ENCODE results near the gene SURF4.
A peak's percentile ranks its signal among the peaks of the same experiment; 100 is the strongest.
"Not testable (repeated sequence)": the region's sequence is repeated elsewhere in the genome, so short reads cannot be mapped to it uniquely, and the experiment has no call there.

SURF4 gene

DNA sequence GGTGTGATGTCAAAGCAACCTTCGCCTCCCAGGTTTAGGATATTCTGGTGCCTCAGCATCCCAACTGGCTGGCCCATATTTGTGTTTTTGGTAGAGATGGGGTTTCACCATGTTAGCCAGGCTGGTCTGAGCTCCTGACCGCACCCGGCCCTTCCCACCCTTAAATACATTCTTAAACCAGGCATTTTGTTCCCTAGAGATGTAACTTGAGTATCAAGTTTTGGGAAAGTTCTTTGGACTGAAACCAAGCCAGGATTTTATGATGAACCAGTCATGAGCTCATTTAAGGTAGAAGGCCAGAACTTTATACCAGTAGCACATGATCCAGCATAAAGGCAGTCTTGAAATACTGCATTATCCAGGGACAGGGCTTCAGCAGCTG lies 24.3 kb downstream of the SURF4 start:
- DNase-seq: no peak

DNA sequence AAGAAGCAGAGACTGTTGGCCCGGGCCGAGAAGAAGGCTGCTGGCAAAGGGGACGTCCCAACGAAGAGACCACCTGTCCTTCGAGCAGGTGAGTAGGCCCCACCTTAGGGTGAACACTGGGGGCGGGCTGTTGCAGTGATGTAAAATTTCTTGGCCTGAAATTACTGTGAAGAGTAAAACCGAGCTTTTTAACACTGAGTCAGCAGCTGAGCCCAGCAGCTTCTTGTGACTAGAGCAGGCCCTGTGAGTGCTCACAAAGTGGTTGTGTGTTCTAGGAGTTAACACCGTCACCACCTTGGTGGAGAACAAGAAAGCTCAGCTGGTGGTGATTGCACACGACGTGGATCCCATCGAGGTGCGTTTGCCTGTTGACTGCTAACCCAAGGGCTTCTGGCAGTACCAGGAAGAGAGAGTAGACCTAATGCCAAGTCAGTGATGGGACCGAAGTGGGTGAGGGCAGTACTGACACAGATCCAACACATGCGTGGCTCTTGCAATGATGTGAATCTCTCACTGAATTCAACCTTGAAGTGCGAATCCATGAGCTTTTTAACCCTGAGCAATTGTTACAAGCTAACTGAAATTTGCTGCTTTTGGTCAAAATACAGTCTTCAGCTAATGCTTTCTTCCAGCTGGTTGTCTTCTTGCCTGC lies 25.8 kb downstream of the SURF4 start:
- DNase-seq: peak; percentile 56

DNA sequence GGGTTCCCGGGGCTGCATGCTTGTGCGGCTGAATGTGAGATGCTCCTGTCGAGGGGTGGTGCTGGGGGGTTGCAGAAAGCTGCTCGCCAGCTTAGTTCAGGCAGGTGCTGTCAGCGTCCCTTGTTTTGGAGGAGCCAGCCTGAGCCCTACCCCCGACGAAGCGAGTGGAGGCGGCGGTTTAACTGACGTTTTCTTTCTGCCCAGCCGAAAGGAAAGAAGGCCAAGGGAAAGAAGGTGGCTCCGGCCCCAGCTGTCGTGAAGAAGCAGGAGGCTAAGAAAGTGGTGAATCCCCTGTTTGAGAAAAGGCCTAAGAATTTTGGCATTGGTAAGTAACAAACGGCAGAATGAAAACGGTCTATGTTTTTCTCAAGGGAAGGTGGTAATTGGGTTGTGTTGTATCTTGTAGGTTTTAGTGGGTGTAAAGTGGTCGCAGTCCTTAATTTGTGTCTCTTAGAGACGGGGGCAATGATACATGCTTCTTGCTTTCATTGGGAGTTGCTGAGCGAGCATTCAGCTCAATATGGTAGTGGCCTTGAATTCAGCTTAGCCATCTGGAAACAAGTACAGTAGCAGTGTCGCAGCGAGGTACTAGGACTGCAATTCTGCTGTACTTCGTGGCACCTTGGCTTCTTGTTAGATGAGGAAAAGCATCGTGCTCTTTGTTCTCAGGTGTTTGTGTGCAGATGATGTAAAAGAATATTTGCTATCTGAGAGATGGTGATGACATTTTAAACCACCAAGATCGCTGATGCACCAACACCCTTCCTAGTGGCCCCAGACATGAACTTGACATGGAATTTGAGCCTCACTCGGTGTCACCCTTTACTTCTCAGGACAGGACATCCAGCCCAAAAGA lies 26.9 kb downstream of the SURF4 start:
- no peak for DNase-seq

DNA sequence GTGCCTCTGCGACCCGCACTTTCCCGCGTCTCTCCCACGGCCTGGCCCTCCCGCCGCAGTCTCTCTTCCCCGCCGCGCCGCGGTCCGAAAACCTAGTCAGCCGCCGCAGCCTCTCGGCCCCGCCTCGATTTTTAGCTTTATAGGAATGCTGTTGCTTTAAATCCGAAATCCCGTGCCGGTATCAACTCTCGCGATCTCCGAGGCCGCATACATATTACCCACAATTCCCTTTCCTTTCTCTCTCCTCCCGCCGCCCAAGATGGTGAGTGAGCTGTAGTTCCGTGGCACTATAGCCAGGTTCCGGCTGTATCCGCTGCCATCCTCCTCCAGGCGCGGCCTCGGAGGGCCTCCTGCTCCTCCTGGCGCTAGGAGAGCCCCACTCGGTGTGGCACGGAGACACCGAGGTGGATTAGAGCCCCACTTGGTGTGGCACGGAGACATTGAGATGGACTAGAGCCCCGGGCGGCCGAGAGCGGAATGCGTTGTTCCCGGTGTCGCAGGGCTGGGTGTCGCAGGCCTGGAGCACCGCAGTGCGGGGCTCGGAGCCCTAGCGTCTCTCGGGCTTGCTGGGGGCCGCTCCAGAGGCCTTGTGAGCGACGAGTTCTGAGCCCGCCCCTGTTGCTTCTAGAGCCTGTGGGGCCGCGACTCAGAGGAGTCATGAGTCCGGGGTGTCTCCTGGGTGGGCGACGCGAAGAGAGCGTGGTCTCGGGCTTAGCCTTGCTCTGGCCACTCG lies 27.7 kb downstream of the SURF4 start, which contains the start of the genes MED22 and RPL7A:
Gene MED22, minus strand, starts transcription at position 147 of the 733 bp plus-strand sequence. CDS start 1,469 bp downstream, outside the sequence.
Gene RPL7A, plus strand, starts transcription at position 234 of the 733 bp plus-strand sequence. Its CDS starts 26 bp downstream, at position 260.
- peak; percentile 94 for DNase-seq

DNA sequence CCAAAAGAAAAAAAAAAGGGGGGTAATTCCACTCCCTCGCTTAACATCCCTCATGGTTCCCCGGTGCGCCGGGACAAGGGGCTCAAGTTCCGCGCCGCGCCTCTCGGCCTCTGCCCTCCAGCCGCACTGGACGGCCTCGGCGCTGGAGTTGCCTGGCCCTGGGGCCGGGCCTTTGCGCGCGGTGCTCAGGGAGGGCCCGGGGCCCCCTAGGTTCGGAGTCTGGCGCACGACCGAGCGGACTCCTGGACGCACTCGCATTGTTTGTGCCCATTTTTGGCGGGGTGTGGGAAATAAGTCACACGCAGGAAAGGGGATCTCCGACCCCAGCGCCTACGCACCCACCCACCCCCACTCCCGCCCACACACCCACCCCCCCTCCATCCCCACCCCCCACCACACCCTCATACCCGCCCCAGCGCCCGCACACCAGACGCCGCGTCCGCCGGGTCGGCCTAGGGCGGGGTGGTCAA lies 28.3 kb downstream of the SURF4 start:
- DNase-seq: no peak

DNA sequence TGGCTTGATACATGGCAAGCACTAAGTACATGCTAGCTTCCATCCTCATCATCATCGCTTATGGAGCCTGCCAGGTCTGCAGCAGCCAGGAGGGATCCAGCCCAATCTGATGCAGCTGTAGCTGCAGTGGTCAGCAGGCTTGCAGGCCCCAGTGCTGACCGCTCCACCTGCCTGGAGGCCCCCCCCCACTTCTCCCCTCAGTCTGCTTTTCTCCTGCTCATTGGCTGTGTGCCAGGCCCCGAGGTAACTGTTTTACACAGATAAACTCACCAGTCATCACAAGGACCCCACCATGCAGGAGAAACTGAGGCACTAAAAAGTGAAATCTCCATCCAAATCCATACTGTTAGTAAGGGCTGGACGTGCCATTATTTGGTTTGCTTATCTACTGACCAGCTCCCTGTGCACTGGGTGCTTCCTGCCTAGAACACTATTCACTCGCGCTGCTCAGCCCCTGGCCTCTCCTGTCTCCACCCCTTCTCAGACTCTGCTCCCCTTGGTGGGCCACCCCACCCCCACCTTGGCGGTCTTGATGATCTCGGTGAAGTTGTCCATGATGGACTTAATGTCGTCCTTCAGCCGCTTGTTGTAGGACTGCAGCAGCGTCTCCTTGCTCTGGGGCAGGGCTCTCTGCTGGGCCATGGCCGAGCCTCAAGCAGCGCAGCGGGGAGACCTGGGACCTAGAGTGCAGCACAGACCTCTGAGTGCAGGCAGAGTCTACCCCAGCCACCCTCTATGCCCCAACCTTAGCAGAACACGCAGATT lies 29.7 kb downstream of the SURF4 start:
- no peak for DNase-seq

DNA sequence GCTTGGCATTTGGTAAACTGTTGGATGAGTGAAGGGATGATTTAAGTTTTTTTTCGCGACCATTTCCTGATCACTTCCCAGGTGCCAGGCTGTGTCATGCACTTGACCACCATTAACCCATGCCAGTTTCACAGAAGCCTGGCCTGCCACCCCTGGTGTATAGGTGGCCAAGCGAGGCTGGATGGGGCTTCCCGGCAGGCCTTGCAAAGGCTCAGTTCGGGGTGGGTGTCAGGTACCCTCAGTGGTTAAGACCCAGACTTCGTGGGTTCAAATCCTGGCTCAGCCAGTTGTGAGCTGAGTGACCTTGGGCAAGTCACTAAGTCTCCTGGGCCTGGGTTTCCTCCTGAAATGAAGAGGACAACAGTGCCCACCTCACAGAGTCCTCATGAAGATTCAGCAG lies 30.3 kb downstream of the SURF4 start:
- DNase-seq: no peak

DNA sequence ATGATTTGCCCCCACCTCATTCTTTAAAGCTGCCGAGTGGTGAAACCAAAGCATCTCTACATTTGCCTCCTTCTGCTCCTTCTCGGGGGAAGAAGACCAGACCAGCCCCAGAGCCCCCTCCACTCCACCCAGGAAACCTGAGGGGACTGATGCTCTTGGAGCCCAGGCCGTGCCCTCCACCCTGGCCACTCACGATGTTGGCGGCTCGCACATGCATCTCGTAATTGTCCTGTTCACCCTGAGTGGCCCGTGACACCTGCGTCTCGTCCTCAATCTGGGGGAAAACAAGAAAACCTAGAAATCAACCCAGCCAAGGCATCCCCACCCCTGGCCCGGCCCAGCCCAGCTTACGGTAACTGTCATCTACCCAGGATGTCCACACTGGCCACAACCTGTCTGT lies 30.9 kb downstream of the SURF4 start:
- DNase-seq: no peak

DNA sequence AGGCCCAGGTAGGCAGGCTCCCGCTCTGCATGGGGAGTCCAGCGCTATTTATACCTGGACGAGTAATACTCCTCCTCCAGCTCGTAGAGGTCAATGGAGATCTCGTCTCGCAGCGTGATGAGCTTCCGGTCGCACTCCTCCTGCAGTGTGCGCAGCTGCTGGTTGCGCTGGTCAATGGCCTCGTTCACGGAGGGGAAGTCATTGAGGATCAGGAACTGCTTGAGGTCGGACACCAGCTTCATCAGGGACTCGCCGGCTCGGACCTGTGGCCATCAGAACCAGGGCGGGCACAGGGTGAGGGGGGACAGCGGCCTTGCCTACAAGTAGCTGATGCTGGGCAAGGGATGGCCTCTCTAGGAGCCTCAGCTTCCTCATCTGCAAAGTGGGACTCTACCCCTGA lies 31.8 kb downstream of the SURF4 start:
- DNase-seq: no peak

DNA sequence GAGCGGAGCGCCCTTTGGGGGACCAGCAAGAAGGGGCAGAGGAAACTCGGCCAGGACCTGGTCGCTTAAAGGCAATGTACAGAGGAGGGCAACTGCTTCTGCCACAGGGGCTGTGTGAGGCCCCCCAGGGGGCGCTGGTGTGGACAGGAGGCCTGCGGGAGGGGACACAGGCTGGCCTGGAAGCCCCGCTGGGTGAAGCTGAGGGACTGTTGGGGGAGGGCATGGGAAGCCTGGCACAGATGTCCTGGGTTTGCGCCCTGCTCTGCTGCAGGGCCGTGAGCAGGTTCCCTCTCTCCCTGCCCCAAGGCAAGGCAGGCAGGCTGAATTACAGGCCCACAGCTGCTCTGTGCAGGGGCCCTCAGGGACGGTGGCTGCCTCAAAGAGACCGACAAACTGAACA lies 33.3 kb downstream of the SURF4 start:
- DNase-seq: no peak

DNA sequence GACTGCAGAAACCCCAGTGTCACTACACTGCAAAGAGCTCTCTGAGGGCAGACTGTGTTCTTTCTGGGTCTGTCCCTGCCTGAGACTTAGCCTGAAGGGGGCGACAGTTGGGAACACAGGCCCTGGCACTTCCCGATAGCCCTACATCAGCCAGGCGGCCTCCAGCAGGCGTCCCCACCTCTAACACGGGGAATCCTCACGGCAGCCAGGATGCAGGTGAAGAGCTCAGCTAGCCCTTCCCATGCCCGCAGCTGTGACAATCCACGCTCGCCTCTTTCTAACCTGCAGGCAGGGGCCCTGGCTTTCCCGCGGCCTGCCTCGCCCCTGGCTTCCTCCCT lies 33.8 kb downstream of the SURF4 start:
- no peak for DNase-seq

DNA sequence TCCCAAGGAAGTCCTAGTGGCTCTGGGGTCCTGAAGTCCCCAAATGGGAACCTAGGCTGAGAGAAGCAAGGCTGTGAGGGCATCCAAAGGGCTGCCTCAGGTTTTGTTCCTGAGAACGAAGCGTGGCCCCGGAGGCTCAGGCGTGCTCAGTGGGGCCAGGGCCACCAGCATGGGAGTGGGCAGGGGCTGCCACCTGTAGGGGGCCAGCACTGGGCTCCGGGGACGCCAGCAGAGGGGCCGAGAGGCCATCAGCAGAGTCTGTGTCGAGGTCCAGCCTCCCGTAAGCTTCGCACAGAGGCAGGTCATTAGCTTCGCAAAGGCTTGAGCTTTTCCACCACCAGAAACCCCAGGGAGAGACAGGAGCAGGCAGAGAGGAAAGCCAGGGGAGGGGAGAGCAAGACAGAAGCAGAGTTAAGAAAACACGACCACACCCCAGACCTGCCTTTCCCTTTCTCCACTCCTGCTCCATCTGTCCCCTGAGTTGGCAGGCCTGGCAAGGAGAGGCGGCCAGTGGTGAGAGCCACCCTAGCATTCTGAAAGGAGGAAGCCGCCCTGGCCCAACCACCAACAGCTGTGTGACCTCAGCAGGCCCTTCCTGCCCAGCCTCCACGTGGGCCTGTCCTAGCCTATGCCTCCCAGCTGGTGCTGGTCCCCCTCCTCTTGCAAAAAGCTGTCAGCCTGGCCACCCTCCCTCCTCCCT lies 34.3 kb downstream of the SURF4 start:
- no peak for DNase-seq

DNA sequence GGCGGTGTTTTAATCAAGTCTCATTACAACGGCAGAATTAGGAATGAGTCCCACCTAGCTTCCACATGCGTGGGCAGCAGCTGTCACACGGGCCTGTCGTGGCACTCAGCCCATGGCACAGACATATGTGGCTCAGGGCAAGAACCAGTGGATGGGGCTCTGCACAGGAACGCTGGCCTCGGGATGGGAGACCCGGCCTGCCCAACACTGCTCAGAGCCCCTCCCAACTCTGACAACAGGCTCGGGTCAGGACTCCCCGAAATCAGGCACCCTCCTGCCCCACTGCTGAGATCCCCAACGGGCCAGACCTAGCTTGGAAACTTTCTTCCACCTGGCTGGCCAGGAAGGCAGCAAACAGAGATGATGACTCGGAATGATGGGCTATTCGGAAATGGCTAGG lies 34.9 kb downstream of the SURF4 start:
- no peak for DNase-seq

DNA sequence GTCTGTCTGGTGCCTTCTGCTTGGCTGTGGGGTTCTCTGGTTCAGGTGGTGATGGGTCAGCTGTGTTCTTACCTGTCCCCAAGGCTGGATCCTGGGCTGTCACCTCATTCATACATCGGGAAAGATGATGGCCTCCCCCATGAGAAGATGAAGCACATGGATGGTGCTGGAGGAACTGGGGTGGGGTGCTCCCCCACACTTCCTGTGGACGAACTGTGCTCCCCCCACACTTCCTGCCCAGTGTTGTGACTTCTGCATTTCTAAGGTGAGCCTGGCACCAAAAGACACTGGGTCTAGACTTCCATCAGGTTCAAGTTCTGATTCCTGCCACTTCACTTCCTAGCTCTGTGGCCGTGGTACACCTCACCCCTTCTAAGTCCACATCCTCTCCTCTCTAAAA lies 35.6 kb downstream of the SURF4 start:
- DNase-seq: no peak

DNA sequence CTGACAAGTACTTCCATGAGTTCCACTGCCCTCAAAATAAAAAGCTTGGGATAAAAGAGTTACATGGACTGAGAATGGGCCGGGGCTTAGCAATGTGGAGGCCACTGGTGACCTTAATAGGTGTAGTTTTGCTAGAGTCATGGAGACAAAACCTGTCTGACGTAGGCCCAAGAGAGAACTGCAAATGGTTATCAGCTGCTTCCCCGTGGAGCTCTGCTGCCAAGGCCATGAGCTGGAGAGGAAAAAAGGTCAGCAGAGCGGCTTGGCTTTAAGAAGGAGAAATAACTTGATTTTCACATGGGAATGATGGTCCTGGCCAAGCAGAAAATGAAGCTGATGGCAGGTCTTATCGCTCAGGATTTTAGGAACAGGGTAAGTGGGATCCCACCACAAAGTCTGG lies 36.2 kb downstream of the SURF4 start:
- DNase-seq: no peak

DNA sequence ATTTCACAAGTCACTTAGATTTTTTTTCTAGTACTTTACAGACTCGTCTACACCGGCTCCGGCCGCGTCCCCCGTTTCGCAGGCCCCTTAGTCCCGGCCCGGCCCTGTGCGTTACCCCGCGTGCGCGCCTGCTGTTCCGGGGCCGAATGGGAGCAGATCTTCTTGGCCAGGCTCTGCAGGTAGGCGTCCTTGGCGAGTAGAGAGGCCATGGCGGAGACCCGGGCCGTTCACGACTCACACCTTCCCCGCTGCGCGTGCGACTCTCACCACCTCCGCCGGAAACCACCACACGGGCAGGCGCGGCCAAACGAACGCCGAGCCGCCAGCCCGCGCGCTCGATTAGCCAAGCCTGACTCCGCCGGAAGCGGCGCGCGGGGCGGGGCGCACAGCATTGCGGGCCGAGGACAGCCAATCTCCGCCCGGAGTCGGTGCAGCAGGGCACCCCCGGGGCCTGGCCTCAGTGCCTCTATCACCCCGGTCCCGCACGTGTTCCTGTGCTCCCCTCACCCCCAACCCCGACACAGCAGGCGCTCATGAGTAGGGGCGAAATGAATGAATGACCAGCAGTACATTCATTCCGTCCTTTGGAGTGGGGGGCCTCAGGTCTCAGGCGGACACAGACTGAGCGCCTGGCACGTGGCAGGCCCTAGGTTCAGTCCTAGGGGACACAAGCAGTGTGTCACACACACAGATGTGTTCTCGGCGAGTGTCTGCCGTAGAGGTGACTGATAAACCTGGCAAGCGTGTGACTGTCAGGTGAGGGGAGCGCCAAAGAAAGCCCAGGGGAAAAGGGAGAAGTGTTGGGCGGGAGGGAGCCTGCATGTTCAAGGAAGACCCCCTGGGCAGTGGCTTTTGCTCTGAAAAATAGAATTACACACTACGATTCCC lies 39.7 kb downstream of the SURF4 start, which contains the start of gene SURF6:
Gene SURF6, minus strand, starts transcription at position 265 of the 888 bp plus-strand sequence. Its CDS starts 56 bp downstream, at position 209.
- peak; percentile 94 for DNase-seq

DNA sequence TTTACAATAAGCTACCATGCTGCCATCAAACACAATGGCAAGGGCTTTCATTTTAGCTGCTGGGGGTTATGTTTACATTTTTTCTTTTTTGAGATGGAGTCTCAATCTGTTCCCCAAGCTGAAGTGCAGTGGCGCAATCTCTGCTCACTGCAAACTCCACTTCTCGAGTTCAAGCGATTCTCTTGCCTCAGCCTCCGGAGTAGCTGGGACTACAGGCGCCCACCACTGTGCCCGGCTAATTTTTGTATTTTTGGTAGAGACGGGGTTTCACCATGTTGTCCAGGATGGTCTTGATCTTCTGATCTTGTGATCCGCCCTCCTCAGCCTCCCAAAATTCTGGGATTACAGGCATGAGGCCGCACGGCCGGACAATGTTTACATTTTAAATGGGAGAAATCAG lies 41.0 kb downstream of the SURF4 start:
- DNase-seq: not testable (repeated sequence)

DNA sequence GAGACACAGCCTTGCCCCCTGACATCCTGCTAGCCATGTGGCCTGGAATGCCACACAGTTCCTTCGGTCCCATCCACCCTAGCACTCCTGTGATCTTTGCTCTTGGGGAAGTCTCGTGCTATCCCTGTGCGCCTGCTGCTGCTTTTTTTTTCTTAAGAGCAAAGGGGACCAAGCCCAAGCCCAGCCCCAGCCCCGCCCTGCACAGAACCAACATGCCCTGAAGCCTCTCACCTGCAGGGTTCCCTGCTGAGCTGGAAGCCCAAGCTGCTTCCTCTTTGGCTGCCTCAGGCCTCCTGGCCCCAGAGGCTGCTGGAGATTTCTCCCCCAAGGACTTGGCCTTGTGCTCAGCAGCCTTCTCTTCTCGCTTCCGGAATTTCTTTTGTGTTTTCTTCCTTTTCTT lies 41.7 kb downstream of the SURF4 start:
- no peak for DNase-seq

DNA sequence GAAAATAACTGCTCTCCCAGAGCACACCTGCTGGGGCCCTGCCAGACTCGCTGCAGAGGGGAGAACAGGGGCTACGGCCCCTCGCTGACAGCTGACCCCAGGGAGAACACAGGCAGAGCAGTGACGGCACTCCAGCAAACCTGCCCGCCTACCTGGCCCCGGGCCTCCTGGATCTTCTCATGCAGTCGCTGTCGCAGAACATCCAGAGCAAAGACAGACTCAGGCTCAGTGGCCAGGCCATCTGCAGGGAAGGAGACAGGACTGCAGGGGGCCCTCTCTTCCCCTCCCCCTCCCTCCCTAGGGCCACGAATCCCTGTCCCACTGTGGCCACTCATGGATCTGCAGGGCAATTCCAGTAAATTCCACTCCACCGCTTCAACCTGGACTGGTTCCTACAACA lies 42.3 kb downstream of the SURF4 start:
- DNase-seq: no peak

DNA sequence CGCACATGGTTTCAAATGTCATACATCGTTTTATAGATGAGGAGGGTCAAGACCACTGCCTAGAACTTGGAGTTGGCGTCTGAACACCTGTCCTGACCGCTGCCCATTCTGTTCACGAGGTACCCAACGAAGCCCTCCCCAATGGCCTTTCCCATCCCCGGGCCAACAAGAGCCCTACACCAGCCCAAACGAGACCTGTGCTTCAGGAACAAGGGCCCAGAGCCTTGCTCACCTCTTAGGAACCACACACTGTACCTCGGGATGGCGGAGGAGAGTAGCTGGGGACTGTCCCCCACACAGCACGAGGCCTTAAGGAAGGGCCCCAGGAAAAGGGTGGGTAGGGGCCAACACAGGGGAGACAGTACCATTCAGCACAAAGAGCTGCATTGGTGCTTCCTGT lies 42.8 kb downstream of the SURF4 start:
- DNase-seq: no peak

DNA sequence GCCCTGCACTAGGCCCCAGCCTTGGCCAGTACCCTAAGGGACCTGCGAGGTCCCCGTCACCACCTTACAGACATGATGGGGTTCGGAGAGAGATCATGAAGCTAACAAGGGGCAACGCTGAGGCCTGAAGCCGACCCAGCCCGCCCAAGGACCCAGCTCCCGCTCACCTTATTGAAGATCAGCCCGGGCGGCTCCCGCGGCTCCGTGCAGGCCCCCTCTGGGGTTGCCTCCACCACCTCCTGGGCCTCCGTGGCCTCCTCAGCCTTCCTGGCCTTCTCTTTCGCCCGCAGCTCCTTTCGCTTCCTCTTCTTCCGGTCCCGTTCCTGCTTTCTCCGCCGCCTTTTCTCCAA lies 43.5 kb downstream of the SURF4 start:
- no peak for DNase-seq

Data from stimulated activated CD4-positive, alpha-beta T cell treated with anti-CD3 and anti-CD28 coated beads, Interleukin-1b, Interleukin-23, amount 100 ng/mL, for 48 hours (primary cell).